IPS-18a (cell line): ENCODE results near the gene ANKRD31.
"Not testable (repeated sequence)": the region's sequence is repeated elsewhere in the genome, so short reads cannot be mapped to it uniquely, and the experiment has no call there.

ENCODE experiments used
- H3K27ac ChIP-seq: one replicate; pipeline ENCODE4 v1.5.1; 2013; ENCODE audit warnings: low read length
- H3K27me3 ChIP-seq: one replicate; pipeline ENCODE4 v1.6.1; 2013; ENCODE audit warnings: mild to moderate bottlenecking, low read length; ENCODE audit not compliant: control insufficient read depth, insufficient read depth
- H3K36me3 ChIP-seq: one replicate; pipeline ENCODE4 v1.6.1; 2013; ENCODE audit warnings: low read depth, low read length; ENCODE audit not compliant: control insufficient read depth
- H3K4me1 ChIP-seq: one replicate; pipeline ENCODE4 v1.6.1; 2013; ENCODE audit warnings: low read depth, low read length; ENCODE audit not compliant: control insufficient read depth
- H3K4me3 ChIP-seq: one replicate; pipeline ENCODE4 v1.5.1; 2013; ENCODE audit warnings: low read length
- H3K9ac ChIP-seq: one replicate; pipeline ENCODE4 v1.6.1; 2013; ENCODE audit warnings: mild to moderate bottlenecking, low read length, moderate library complexity
- H3K9me3 ChIP-seq: one replicate; pipeline ENCODE4 v1.6.1; 2013; ENCODE audit warnings: low read depth, low read length; ENCODE audit not compliant: control insufficient read depth

Gene ANKRD31

DNA sequence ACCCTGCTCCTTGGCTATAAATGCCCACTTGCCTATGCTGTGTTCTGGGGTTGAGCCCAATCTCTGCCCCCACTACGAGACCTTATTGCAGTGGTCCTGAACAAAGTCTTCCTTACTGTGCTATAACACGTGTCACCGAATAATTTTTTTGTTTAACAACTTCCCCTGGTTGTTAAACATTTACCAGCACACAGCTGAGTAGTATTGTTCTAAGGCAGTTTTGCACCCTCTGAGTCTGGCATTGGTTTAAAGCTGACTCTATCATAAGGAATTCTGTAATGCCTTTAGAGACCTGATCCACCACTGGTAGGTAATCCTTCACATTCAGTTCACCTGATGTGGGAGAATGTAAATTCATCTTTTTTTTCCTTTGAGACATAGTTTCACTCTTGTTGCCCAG is 25.6 kb upstream of the ANKRD31 start:
- Histone ChIP-seq H3K4me3 (no peak overlapping the region), H3K27me3 (no peaks in the 10 kb centered on the region), H3K9me3 (no peaks in the 10 kb centered on the region), H3K4me1 (no peaks in the 10 kb centered on the region), H3K27ac (no peak overlapping the region), H3K9ac (no peak overlapping the region), H3K36me3 (no peaks in the 10 kb centered on the region)

DNA sequence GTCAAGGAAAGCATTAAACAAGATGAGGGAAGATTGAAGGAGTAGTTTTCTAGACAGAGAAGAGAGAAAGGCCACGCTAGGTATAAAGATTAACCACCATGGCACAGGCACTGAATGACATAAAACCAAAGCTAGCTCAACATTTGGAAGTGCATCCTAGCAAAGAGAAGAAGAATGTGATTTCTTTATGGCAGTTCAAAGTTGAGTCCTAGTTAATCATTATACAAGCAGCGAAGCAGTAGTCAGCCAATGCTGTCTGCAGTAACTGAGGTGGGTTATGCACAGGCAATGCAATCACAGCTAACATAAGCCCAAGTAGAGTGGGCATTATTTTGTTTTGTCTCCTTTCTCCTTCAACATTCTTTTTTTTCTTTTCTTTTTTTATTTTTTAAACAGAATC is 24.0 kb upstream of the ANKRD31 start:
- Histone ChIP-seq H3K36me3 (no peaks in the 10 kb centered on the region), H3K9ac (no peak overlapping the region), H3K4me1 (no peaks in the 10 kb centered on the region), H3K9me3 (peaks cover 3% of the 10 kb centered on the region), H3K27ac (no peak overlapping the region), H3K4me3 (no peak overlapping the region), H3K27me3 (no peaks in the 10 kb centered on the region)

GRCh38 chr5:75250452-75250851 is 13.8 kb upstream of the ANKRD31 start:
- H3K36me3 ChIP-seq, H3K27ac ChIP-seq, H3K4me1 ChIP-seq, H3K27me3 ChIP-seq, H3K9me3 ChIP-seq, H3K4me3 ChIP-seq, H3K9ac ChIP-seq: not testable (repeated sequence)

GRCh38 chr5:75245023-75245422 is 8.3 kb upstream of the ANKRD31 start:
- Histone ChIP-seq H3K4me3 (no peak overlapping the region), H3K36me3 (no peaks in the 10 kb centered on the region), H3K27me3 (no peaks in the 10 kb centered on the region), H3K27ac (no peak overlapping the region), H3K4me1 (peaks cover 9% of the 10 kb centered on the region), H3K9me3 (no peaks in the 10 kb centered on the region), H3K9ac (no peak overlapping the region)

DNA sequence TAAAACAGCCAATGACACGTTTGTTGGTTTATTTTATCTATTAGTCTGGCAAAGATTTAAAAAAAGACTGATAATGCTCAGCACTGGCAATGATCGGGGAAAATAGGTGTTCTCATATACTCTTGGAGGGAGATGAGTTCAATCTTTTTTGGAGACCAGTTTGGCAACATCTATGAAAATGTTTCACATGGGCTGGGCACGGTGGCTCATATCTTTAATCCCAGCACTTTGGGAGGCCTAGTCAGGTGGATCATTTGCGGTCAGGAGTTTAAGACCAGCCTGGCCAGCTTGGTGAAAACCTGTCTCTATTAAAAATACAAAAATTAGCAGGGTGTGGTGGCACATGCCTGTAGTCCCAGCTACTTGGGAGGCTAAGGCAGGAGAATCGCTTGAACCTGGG is 6.8 kb upstream of the ANKRD31 start:
- Histone ChIP-seq H3K9me3 (no peaks in the 10 kb centered on the region), H3K36me3 (no peaks in the 10 kb centered on the region), H3K4me1 (peaks cover 16% of the 10 kb centered on the region), H3K27me3 (no peaks in the 10 kb centered on the region), H3K9ac (no peak overlapping the region), H3K4me3 (no peak overlapping the region), H3K27ac (no peak overlapping the region)

DNA sequence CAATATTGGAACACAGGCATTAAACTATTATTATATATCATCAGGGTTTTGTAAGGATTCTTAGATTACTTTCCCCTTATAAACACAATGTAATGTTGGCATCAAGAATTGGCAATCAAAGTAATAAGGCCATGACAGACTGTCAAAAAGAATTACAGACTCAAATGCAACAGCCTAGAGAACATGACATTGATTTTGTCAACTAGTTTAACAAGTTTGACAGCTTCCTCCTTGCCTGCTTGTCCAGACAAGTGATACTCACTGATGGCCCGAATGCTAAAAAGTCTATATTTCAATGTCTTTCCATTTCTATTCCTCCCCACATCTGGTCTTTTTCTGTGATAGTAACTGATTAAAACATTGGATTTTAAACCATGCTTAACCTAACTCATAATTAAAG is 6.4 kb upstream of the ANKRD31 start:
- Histone ChIP-seq H3K4me1 (peaks cover 16% of the 10 kb centered on the region), H3K36me3 (no peaks in the 10 kb centered on the region), H3K27ac (no peak overlapping the region), H3K9ac (no peak overlapping the region), H3K4me3 (no peak overlapping the region), H3K27me3 (no peaks in the 10 kb centered on the region), H3K9me3 (no peaks in the 10 kb centered on the region)

GRCh38 chr5:75242067-75242466 is 5.4 kb upstream of the ANKRD31 start:
- H3K27ac ChIP-seq: no peak overlapping the region
- H3K36me3 ChIP-seq: no peaks in the 10 kb centered on the region
- no peaks in the 10 kb centered on the region for H3K27me3 ChIP-seq
- H3K4me3 ChIP-seq: no peak overlapping the region
- H3K9me3 ChIP-seq: no peaks in the 10 kb centered on the region
- peaks cover 19% of the 10 kb centered on the region for H3K4me1 ChIP-seq
- no peak overlapping the region for H3K9ac ChIP-seq

GRCh38 chr5:75239681-75240080 is 3.0 kb upstream of the ANKRD31 start:
- peak overlapping the region; percentile 8 for H3K9ac ChIP-seq
- no peaks in the 10 kb centered on the region for H3K36me3 ChIP-seq

GRCh38 chr5:75235711-75236110 is 967 bp downstream of the ANKRD31 start:
- Histone ChIP-seq H3K4me3 (peak overlapping the region; percentile 71), H3K9me3 (no peaks in the 10 kb centered on the region), H3K27me3 (no peaks in the 10 kb centered on the region), H3K9ac (no peak overlapping the region), H3K27ac (no peak overlapping the region), H3K4me1 (peaks cover 18% of the 10 kb centered on the region), H3K36me3 (no peaks in the 10 kb centered on the region)

More at GRCh38 chr5:75239681-75240080, 3.0 kb upstream of the ANKRD31 start:
- Histone ChIP-seq H3K4me3 (peak overlapping the region; percentile 4), H3K27ac (peak overlapping the region; percentile 25), H3K27me3 (no peaks in the 10 kb centered on the region), H3K9me3 (no peaks in the 10 kb centered on the region), H3K4me1 (peaks cover 27% of the 10 kb centered on the region)

DNA sequence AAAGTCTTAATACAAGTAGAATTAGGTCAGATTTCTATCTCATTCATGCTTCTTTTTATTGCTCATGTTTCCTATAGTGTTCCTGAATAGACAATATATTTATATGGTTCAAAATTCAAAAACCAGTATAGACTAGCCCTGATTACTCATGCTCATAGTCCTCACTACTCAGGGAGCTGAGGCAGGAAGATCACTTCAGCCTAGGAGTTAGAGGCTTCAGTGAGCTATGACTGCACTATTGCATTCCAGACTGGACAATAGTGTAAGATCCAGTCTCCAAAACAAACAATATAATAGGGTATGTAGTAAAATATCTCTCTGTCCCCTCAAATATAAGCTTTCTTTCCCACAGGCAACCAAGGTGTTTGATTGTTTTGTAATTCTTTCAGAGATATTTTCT is 2.4 kb downstream of the ANKRD31 start:
- no peak overlapping the region for H3K4me3 ChIP-seq
- H3K9ac ChIP-seq: no peak overlapping the region
- no peaks in the 10 kb centered on the region for H3K9me3 ChIP-seq
- no peaks in the 10 kb centered on the region for H3K36me3 ChIP-seq
- peaks cover 13% of the 10 kb centered on the region for H3K4me1 ChIP-seq
- H3K27ac ChIP-seq: no peak overlapping the region
- H3K27me3 ChIP-seq: no peaks in the 10 kb centered on the region

- H3K4me1 ChIP-seq: no peaks in the 10 kb centered on the region
- H3K9ac ChIP-seq: no peak overlapping the region
- H3K27me3 ChIP-seq: no peaks in the 10 kb centered on the region
- no peak overlapping the region for H3K4me3 ChIP-seq
- H3K36me3 ChIP-seq: no peaks in the 10 kb centered on the region
- no peak overlapping the region for H3K27ac ChIP-seq
- no peaks in the 10 kb centered on the region for H3K9me3 ChIP-seq
These were observed 9.8 kb downstream of the ANKRD31 start for GRCh38 chr5:75226916-75227315.

DNA sequence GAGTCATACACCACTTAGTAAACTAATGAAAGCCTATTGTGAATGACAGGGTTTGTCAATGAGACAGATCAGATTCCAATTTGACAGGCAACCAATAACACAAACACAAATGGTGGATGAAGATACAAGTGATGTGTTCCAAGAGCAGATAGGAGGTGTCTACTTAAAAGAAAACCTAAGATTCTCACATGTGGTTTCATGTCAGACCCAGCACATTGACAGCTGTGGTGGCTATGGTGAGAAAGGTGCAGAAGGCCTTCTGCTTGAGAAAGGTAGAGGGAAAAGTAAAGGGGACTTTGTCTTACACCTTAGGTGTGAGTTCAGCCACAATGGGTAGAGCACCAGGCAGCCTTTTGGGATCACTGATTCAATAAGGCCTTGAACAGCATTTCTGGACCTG is 11.2 kb downstream of the ANKRD31 start:
- Histone ChIP-seq H3K4me1 (no peaks in the 10 kb centered on the region), H3K9ac (no peak overlapping the region), H3K36me3 (no peaks in the 10 kb centered on the region), H3K27ac (no peak overlapping the region), H3K9me3 (no peaks in the 10 kb centered on the region), H3K27me3 (no peaks in the 10 kb centered on the region), H3K4me3 (no peak overlapping the region)
